LHCN-M2 (cell line): Measurements from ENCODE around the gene HS3ST6. TPM values are rescaled to one million over a fixed set of nuclear protein-coding genes. Genes with fewer than 3 reads are reported as not detected.
"Not testable (repeated sequence)": the region's sequence is repeated elsewhere in the genome, so short reads cannot be mapped to it uniquely, and the experiment has no call there.

Experiments used
- DNase-seq: peaks from one replicate; pipeline ENCODE4 v3.0.0-alpha.2; 2012; ENCODE audit warnings: low read depth
- total RNA-seq: library from RNA; depleted of rRNA; stranded (reverse); fragments of >200 nt; gene quantifications from 2 replicates; pipeline ENCODE4 v1.2.3, GENCODE V29; 2014

HS3ST6 gene
- total RNA-seq, 1 experiment from 2014 or later, result not detected

- DNase-seq, result no peak
These were observed 28.5 kb upstream of the HS3ST6 start for GRCh38 chr16:1946495-1947368.

DNA sequence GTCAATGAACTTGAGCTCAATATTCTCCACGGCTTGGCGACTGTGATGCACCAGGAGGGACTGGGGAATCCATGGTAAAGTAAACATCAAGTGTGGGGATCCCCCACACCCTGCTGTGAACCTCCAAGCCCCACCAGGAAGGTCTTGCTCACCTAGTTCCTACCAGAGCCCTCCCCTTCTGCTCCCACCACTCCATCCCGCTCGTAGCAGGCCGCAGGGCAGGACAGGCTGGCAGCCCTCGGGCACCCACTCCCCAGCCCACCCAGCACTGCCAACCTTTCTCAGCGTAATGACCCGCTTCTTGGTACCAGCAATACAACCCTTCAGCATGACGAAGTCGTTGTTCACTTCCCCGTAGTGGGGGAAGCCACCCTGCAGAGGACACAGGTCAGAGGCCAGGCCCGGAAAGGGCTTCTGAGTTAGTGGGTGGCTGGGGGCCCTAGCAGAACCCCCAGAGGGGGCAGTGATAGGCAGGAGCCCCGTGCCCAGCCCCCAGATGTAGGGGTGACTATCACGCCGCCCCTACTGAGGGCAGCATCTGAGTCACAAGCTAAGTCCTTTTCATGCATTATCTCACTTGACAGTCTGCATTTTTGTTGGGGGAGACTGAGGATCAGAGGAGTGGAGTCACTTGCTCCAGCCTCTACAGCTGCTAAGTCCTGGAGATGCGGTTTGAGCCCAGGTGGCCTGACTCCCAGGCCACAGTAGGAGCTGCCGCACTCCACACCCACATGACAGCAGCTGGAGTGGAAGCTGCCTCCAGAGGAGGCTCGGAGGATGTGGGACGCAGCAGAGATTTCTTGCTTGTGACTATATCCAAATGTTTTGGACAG is 27.6 kb upstream of the HS3ST6 start:
- DNase-seq, result no peak

DNA sequence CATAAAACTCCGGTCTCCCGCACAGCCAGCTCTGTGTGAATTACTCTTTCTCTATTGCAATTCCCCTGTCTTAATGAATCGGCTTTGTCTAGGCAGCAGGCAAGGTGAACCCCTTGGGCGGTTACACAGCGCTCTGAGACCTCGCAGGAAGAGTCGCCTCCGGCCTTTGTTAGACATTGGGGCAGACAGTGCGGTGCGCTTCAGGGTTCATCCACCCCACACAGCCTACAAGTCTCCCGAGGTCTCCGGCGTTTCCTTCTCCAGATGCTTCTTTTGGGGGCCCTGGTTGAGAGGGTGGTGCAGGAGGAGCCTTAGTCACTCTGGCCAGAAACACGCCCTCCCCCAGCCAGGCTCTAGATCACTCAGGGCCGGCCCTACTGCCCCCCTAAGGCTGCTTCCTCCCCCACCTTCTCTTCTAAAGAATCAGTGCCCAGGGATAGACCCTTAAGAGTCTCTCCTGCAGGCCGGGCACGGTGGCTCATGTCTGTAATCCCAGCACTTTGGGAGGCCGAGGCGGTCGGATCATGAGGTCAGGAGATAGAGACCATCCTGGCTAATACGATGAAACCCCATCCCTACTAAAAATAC is 26.5 kb upstream of the HS3ST6 start:
- DNase-seq, result no peak

GRCh38 chr16:1942810-1943726 is 24.9 kb upstream of the HS3ST6 start, which contains the start of gene MSRB1:
Gene MSRB1, minus strand, starts transcription at chr16:1943199. Its CDS starts 43 bp downstream, at chr16:1943156.
- DNase-seq, result peak; percentile 97

DNA sequence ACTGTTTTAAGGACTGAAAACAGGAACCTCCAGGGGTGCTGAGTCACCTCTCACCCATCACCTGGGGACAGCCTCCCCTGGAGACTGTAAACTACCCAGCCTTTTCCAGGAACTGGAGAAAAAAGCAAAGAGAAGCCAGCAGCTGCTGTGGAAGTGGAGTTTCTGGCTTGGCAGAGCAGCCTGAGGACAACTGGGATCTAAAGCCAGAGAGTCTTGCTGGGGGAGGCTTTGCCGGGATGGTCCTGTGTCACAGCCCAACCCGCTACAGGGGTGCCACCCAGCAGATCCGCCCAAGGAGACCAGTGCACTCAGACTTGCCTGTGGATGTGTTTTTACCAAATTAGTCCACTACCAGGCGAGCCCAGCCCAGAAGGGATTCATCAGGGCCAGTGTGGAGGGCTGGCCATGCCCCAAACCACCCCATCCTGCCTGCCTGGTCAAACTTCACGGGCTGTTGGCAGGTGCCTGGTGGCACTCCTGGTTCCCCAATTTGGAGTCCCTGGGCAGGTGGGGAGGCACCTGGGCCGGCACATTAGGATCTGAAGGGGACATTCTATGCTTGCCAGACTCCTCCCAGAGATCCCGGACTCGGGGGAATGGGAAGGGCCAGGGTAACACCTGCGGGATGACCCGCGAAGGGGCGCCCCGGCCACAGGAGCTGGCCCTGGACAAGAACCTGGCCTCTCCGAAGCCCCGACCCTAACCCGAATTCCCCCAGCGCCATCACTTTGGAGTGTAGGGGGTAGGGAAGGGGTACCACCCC is 24.0 kb upstream of the HS3ST6 start:
- DNase-seq, result peak; percentile 37

GRCh38 chr16:1941162-1942046 is 23.2 kb upstream of the HS3ST6 start:
- DNase-seq, result no peak

DNA sequence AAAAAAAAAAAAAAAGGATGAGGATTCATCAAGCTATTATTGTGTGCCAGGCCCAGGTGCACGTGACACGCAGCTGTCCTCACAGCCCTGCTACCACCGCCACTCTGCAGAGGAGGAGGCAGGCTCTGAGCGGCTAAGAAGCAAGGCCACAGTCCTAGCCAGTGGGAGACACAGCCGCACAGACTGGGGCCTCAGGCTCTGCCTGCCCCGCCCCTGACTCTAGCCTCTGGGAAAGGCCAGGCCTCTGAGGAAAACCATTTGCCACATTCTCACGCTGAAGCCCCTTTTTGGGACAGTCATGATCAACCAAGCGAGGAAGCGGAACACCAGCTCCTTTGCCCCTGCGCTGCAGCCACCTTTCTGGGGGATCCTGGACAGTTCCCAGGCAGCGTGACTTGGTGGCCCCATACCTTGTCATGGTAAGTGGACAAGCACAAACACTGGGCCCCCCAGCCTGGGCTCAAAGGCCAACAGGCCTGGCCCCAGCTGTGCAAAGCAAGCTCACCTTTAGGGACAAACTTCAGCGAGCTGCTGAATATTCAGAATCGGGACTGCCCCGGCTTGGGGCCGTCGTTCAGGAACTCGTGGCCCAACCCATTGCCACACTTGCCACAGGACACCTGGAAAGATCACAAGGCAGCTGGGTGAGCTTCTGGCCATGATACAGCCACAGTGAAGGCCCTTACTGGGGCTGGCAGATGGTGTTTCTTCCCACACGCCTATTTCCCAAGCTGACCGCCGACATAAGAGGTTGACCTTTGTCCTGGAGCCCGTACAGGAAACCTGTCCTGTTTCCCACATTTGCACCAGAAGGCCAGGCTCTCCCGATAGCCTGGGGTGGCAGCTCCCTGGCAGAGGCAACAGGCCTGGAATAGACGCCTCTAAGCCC is 22.3 kb upstream of the HS3ST6 start:
- no peak for DNase-seq

DNA sequence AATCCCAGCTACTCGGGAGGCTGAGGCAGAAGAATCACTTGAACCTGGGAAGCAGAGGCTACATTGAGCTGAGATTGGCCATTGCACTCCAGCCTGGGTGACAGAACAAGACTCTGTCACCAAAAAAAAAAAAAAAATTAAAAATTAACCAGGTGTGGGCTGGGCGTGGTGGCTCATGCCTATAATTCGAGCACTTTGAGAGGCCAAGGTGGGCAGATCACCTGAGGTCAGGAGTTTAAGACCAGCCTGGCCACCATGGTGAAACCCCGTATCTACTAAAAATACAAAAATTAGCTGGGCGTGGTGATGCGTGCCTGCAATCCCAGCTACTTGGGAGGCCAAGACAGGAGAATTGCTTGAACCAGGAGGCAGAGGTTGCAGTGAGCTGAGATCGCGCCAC is 21.6 kb upstream of the HS3ST6 start:
- DNase-seq, result not testable (repeated sequence)

GRCh38 chr16:1938910-1939309 is 20.7 kb upstream of the HS3ST6 start:
- DNase-seq, result no peak

GRCh38 chr16:1938316-1938715 is 20.1 kb upstream of the HS3ST6 start:
- DNase-seq, result no peak

DNA sequence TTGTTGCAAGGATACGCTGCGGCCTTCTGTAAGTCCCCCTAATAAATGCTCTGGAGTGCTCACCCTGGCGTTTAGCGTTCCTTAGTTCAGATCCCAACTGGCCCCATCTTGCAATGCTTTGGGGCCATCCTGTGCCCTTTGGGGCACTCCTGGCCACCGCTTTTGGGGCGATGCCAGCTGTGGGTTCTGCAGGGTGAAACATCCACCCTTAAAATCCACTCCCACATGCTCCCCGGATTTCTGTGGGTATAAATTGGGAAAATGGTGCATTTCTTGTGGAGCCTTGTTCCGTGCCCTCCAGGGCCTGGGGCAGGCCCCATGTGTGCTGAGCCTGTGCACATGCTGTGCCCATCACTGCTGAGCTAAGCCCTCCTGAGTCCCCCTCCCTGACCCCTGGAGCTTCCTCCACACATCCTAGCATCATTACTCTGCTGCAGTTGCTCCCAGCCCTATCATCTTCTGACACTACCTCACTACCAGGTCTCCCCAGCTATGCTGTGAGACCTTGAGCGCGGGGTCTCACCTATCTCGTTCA is 18.8 kb upstream of the HS3ST6 start:
- no peak for DNase-seq

- DNase-seq, result no peak
These were observed 15.0 kb upstream of the HS3ST6 start for GRCh38 chr16:1933097-1933661.

GRCh38 chr16:1932050-1933028 is 14.1 kb upstream of the HS3ST6 start:
- no peak for DNase-seq

- no peak for DNase-seq
These were observed 12.1 kb upstream of the HS3ST6 start for GRCh38 chr16:1930338-1930720.

GRCh38 chr16:1929578-1930337 is 11.5 kb upstream of the HS3ST6 start:
- peak; percentile 68 for DNase-seq

DNA sequence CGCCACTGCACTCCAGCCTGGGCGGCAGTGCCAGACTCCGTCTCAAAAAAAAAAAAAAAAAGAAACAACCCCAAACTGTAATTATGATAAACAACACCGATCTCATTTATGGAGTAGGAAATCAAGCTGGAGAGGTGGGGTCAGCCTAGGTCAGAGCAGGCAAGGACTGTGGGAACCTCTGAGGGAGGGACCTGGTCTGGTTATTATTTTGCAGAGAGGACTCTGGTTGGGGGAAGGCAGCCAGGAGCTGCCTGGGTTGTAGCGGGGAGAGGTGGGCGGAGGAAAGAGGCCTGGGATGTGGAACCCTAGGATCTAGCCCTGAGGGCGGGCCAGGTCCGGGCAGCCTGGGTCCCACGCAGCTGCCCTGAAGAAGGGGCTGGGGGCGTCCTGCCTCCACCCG is 10.9 kb upstream of the HS3ST6 start:
- DNase-seq, result no peak
